GM19043 (cell line): ENCODE results near the gene RXFP2.

Source experiments
- ATAC-seq: cut with Tn5 transposase; IDR thresholded peaks from one replicate; pipeline ENCODE4 v1.9.1; 2021; ENCODE audit warnings: low read depth; ENCODE audit not compliant: unreplicated experiment

Gene RXFP2

GRCh38 chr13:31818236-31818635 lies 78.9 kb downstream of the RXFP2 start:
- ATAC-seq, result no peak

DNA sequence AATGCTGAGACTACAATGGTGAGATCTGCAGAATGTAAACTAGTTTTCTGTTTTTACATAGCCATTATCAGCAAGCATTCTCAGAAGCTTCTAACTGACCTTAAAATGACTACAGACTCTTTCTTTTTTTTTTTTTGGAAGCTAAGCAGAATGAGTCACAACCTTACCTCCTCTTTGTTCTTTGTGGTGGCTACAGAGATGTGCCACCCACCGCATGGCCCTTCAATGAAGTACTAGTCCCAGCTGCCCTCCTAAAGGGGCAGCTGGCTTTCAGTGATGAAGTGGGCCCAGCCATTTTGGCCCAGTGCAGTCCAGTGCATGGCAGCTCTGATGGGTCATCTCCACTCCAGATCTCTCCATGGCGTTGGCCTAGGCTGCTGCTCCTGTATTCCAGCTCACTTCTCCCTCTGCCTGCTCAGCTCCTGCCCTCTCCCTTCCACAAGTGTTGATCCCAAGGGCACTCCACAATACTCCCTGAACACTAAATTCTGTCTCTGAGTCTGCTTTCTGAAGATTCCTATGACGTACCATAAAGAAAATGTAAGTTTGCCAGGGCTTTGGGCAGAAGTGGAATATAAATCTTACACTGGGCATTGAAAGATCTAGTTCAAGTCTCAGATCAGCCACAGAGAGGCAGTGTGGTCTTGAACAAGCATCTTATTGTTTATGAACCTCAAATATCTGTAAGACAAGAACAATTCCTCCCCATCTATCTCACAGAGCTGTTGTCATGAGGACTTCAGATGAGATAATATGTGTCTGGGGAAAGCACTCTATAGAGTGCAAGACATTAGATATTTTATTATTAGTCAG lies 85.6 kb downstream of the RXFP2 start:
- no peak for ATAC-seq

DNA sequence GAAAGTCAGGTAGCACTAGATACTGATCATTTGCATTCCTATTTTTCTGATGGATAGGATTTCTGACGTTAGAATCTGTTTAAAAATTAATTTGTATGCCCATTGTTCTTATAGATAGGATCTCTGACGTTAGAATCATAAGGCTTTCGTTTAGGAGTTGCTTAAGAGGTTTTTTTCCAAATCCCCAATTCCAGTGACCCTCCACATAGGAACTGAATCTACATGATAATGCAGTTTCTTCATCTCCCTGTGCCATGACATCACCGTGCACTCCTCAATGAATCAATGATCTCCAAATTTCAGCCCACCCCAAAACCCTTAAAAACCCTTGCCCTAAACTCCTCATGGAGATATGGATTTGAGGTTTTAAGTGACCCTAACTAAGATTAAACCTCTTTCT lies 87.2 kb downstream of the RXFP2 start:
- ATAC-seq, result no peak

DNA sequence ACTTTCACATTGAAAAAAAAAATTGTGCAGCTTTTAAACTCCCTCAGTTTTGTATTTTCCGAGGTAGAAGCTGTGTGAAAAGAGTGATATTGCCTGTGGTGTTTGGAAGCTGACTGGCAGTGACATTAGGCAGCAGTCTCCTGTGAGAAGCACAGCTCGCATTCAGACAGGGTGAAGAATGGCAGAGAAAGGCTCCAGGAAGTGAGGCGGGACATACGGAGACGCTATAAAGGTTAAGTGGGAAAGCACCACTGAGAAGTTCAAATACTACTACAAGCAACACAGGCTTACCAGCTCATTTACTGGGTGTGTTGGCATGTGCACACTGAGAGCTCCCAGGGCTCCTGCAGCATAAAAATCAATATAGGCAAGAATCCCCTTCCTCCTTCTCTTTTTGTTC lies 88.4 kb downstream of the RXFP2 start:
- no peak for ATAC-seq

DNA sequence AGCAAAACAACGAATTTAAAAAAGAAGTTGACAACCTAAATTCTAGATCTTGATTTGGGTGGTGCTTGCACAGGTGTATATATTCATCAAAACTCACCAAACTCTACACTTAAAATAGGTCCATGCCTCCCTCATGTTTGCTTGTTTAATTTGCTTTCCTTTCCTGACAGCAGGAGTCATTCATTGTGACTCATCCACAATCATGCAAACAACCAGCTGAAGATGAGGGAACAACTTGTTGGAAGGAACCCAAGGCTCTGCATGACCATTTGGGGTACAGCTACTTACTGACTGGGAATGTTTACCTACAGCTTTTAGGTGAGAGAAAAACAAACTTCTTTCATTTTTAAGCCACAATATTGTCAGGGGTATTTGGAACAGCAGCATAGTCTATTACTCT lies 96.6 kb downstream of the RXFP2 start:
- no peak for ATAC-seq

DNA sequence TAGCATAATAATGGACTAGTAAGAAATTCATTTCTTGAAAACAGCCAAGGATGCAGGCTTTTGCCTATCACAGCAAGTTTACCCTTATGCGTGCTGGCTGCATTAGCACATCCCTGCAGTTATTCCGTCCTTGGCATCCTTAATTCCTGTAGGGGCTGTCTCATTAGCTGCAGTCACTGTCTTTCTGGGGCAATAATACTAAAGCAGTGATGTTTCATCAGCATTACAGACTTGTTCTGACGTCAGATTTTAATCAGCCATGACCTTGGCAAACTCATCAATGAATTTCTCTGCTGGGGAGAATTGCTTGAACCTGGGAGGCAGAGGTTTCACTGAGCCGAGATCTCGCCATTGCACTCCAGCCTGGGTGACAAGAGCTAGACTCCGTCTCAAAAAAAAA lies 103.7 kb downstream of the RXFP2 start:
- ATAC-seq, result no peak

DNA sequence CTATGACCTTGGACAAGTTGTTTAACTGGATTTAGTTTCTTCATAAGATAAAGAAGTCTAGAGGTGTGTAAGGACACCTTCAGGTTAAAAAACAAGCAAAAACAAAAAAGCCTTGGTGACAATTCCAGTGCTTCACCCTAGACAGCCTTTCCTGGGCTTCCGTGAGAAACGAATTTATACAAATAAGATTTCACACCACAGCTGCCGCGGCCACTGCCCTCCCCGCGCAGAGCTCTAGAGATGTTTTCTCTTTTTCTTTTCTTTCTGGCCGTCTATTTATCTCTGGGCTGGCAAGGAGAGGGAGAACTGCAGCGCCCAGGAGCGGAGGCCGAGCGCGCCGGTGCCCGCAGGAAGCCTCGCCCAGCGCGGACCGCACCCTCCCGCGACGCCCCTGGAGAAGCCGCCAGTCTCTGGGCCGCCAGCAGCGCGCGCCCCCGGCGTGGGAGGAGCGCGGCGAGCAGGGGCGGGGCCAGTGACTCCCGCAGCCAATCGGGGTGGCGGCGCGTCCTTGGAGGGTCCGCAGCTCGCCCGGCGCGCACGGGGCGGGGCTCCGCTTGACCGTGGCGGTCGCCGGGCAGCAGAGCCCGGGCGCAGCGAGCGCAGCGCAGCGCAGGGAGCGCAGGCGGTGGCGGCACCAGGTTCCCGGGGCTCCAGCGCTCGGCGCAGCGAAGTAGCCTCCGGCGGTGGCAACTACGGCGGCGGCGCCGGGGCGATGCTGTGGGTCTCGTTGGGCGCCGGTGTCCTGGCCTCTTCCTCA lies 107.0 kb downstream of the RXFP2 start:
- ATAC-seq, result peak; percentile 97

DNA sequence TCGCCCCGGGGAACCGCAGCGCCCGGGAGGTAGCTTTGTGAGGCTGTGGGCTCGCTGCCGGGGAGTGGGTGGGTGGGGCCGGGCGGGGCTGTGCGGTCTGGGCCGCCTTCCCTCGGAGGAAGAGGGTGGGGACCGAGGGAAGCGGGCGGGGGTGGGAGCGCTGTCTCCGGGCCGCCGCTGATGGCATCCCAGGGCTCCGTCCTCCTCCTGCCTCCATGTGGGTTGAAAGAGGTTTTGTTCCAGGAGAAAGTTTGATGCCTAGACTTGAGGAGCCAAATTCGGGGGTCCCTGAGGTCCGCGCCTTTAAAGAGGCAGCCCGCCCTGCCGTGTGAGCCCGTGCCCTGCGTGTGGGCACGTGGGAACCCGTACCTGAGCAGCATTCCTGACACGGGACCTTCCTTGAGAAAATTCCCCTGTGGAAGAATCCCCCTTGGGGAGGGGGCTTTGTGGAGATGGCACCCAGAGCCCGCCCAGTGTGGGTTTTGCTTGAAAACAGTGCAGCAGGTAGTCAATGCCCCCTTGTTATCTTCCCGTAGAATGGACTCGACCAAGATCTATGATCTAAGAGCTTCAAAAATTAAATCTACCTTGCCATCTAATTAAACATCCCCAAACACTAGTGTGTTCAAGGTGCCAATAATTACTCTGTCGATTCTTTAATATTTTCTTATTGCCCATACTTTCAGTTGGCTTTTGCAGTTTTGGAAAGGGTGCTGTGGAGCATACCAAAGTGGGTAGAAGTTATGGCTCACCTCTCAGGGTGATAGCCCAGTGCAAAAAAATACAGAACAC lies 107.8 kb downstream of the RXFP2 start:
- peak; percentile 11 for ATAC-seq

DNA sequence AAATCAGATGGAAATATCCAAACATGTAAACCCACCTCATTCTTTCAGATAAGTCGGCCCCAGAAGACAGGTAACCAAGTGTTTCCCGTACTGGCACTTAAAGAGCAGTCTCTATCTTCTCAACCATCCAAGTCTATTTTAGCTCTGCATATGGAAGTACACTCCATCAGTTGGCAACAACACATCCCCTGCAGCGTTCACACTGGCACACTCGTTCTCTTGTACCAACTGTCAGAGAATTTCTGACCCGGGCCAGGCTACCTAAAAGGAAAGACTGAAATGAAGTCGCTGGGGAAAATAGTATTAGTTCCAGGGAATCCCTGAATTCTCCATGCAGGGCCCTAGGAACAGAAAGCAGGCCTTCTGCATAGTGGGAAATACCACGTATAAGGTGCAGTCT lies 109.3 kb downstream of the RXFP2 start:
- ATAC-seq, result no peak

- no peak for ATAC-seq
Observed at GRCh38 chr13:31849206-31849605, 109.9 kb downstream of the RXFP2 start.

DNA sequence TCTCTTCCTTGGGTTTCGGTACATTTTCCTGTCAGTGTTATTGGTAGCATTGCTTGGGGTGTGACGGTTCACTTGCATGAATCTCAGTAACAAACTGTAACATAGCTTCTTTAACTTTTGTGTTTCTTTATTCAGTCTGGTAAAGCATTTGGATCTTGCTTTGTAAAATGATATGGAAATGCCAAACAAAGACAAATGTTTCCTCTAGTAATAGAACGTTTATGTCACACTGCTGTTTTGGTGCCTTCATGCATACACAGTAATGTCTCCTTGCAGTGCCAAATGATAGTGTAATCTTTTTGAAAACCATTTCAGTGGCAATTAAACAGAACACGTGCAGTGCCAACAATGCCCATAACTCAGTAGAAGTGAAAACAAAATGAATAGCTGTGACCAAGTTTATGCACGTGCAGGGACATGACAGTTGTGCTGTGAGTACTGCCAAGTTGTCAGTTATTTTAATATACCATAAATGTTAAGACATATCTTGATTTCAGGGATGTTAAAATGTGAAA lies 110.8 kb downstream of the RXFP2 start:
- ATAC-seq, result no peak

DNA sequence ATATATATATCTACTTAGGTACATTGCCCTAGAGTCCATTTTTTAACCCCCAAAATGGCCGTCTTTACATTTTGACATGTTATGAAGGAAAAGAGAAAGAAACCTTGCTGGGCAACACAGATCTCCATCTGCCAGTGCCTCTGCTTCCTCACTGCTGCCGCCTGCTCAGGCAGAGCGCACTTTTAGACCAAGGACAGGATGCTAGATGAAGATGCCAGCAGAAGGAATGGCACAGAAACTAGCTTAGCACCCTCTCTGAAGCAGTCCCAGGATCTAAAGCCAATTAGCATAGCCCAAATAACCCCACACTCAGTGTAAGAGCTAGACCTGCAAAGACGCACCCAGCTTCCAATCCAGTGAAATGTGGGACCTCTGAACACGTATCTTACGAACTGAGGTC lies 111.9 kb downstream of the RXFP2 start:
- ATAC-seq, result no peak
